Measurements from ENCODE around the gene JADE1.

The JADE1 gene

GRCh38 chr4:128810871-128811570 is 1.5 kb downstream of the JADE1 start:
- peak; percentile 85 to 88 for DNase-seq

GRCh38 chr4:128811571-128812441 is 2.3 kb downstream of the JADE1 start:
- DNase-seq, result peak; percentile 76 to 84

GRCh38 chr4:128812442-128813235 is 3.1 kb downstream of the JADE1 start:
- DNase-seq, result peak; percentile 14 to 44

GRCh38 chr4:128813965-128814364 is 4.5 kb downstream of the JADE1 start:
- no peak for DNase-seq

- DNase-seq, result no peak
Measured at GRCh38 chr4:128818442-128818841, 8.9 kb downstream of the JADE1 start.

- DNase-seq, result no peak
Measured at GRCh38 chr4:128819082-128819742, 9.7 kb downstream of the JADE1 start.

- no peak for DNase-seq
Measured at GRCh38 chr4:128820671-128821070, 11.2 kb downstream of the JADE1 start.

GRCh38 chr4:128821151-128821550 is 11.7 kb downstream of the JADE1 start:
- DNase-seq, result no peak

GRCh38 chr4:128823025-128823661 is 13.6 kb downstream of the JADE1 start:
- no peak for DNase-seq

- no peak for DNase-seq
Measured at GRCh38 chr4:128825226-128825625, 15.7 kb downstream of the JADE1 start.

- DNase-seq, result no peak
Measured at GRCh38 chr4:128827296-128827695, 17.8 kb downstream of the JADE1 start.

- DNase-seq, result no peak
Measured at GRCh38 chr4:128830906-128831503, 21.5 kb downstream of the JADE1 start.

- DNase-seq, result no peak
Measured at GRCh38 chr4:128831531-128832242, 22.2 kb downstream of the JADE1 start.

GRCh38 chr4:128832243-128832625 is 22.7 kb downstream of the JADE1 start:
- DNase-seq, result no peak

- DNase-seq, result no peak
Measured at GRCh38 chr4:128835498-128836222, 26.2 kb downstream of the JADE1 start.

- DNase-seq, result no peak
Measured at GRCh38 chr4:128837198-128837597, 27.7 kb downstream of the JADE1 start.

- no peak for DNase-seq
Measured at GRCh38 chr4:128837679-128838078, 28.2 kb downstream of the JADE1 start.

- no peak for DNase-seq
Measured at GRCh38 chr4:128840711-128841318, 31.3 kb downstream of the JADE1 start.

GRCh38 chr4:128841402-128841801 is 31.9 kb downstream of the JADE1 start:
- DNase-seq, result no peak

GRCh38 chr4:128844931-128845330 is 35.4 kb downstream of the JADE1 start:
- no peak for DNase-seq

All from CD4-positive, alpha-beta T cell treated with Interferon alpha-2 for 1 hour (primary cell).